Ascending aorta (tissue), 2 donors: ENCODE results near the gene EIF5AL1. TPM values are rescaled to one million over a fixed set of nuclear protein-coding genes. Genes with fewer than 3 reads are reported as not detected.
"Not testable (repeated sequence)": the region's sequence is repeated elsewhere in the genome, so short reads cannot be mapped to it uniquely, and the experiment has no call there.

Experiments
- DNase-seq, 2 donors: peaks; one replicate each; pipeline ENCODE4 v3.0.0-alpha.2; 2019; ENCODE audit warnings: low spot score in 2 of 2
- H3K27ac ChIP-seq, 2 donors: fragments of 200-600 bp; sonication (generic); one replicate each; pipeline ENCODE4 v1.5.1; 2016 to 2017; ENCODE audit warnings: mild to moderate bottlenecking in 1 of 2
- H3K27me3 ChIP-seq: fragments of 200-600 bp; sonication (generic); one replicate; pipeline ENCODE4 v1.5.1; 2017
- H3K36me3 ChIP-seq, 2 donors: fragments of 200-600 bp; sonication (generic); one replicate each; pipeline ENCODE4 v1.5.1; 2016
- H3K4me1 ChIP-seq, 2 donors: fragments of 200-600 bp; sonication (generic); one replicate each; pipeline ENCODE4 v1.5.1; 2016 to 2017; ENCODE audit warnings: mild to moderate bottlenecking in 1 of 2
- H3K4me3 ChIP-seq, 2 donors: fragments of 200-600 bp; sonication (generic); one replicate each; pipeline ENCODE4 v1.5.1; 2016 to 2017; ENCODE audit warnings: mild to moderate bottlenecking in 1 of 2
- H3K9me3 ChIP-seq, 2 donors: fragments of 200-600 bp; sonication (generic); one replicate each; pipeline ENCODE4 v1.5.1; 2016
- intact Hi-C: fragments of 100-400 bp; cut with DNase I; formaldehyde crosslinking; loops from one replicate; pipeline ENCODE4 v1.15.1; 2023
- total RNA-seq: library from RNA; depleted of rRNA; stranded (reverse); fragments of >200 nt; gene quantifications from one replicate; pipeline ENCODE4 v1.1.0, GENCODE V29; 2016
- TF ChIP-seq, protein P1 (sequence below), 3 experiments: fragments of 200-600 bp in 2 of 3; fragments of 450-650 bp in 1 of 3; sonication (generic) in 2 of 3; IDR thresholded peaks; one replicate each; pipeline ENCODE4 v1.5.1; 2016 to 2019; ENCODE audit warnings: antibody characterized with exemption in 3 of 3, mild to moderate bottlenecking in 1 of 3, moderate library complexity in 1 of 3

The EIF5AL1 gene
- total RNA-seq, 1 donor from 2014 or later, result 0.21 TPM

DNA sequence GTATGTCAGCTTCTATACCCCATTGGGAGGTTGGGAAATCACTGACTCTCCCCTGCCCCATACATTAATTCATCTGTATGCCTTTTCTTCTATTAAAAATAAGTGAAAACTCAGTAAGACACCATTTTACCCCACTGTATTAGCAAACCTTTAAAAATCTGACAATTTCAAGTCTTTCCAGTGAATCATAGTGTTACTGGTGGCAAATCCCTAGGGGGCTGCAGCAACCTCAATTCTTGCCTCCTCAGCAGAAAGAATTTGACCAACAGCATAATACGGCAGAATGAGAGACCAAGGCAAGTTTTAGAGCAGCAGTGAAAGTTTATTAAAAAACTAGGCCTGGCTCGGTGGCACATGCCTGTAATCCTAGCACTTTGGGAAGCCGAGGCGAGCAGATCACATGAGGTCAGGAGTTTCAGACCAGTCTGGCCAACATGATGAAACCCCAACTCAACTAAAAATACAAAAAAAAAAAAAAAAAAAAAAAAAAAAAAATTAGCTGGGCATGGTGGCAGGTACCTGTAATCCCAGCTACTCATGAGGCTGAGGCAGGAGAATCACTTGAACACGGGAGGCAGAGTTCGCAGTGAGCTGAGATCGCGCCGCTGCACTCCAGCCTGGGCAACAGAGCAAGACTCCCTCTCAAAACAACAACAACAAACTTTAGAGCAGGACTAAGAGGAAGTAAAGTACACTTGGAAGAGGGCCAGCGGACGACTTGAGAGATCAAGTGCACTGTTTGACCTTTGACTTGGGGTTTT lies 21.0 kb downstream of the EIF5AL1 start:
- intact Hi-C loops, H3K4me3 ChIP-seq, H3K27me3 ChIP-seq, H3K27ac ChIP-seq, DNase-seq, H3K36me3 ChIP-seq, H3K9me3 ChIP-seq, H3K4me1 ChIP-seq: not testable (repeated sequence)

DNA sequence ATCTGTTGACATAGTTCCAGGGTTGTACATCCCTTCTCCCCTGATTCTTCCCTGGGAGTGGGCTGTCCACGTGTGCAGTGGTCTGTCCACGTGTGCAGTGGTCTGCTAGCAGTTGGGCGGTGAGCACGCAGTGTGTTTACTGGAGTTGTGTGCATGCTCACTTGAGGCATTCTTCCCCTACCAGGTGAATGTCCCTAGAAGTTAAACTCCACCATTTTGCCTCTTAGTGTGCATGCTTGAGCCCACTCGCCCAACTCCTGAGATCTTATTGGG lies 21.5 kb downstream of the EIF5AL1 start:
- DNase-seq, intact Hi-C loops, H3K9me3 ChIP-seq, H3K27ac ChIP-seq, H3K4me3 ChIP-seq, H3K36me3 ChIP-seq, H3K4me1 ChIP-seq, H3K27me3 ChIP-seq: not testable (repeated sequence)

- H3K27ac ChIP-seq, H3K27me3 ChIP-seq, H3K4me3 ChIP-seq, H3K36me3 ChIP-seq, DNase-seq, intact Hi-C loops, H3K4me1 ChIP-seq, H3K9me3 ChIP-seq: not testable (repeated sequence)
Measured at GRCh38 chr10:79538311-79538710, 26.0 kb downstream of the EIF5AL1 start.

DNA sequence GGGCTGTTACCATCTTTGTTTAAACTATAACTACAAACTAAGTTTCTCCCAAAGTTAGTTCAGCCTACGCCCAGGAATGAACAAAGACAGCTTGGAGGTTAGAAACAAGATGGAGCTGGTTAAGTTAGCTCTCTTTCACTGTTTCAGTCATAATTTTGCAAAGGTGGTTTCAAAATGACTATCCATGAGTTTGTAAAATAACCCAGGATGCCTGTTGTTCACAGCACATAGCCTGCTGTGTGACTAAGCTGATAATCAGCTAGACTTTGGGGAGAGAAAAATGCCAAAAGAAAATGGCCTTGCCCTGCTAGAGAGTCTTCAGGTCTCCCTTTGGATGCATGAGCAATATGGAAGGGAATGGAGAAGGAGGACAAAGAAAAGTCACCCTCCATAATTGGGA lies 28.6 kb downstream of the EIF5AL1 start:
- H3K9me3 ChIP-seq, H3K4me1 ChIP-seq, H3K36me3 ChIP-seq, H3K4me3 ChIP-seq, H3K27me3 ChIP-seq, DNase-seq, intact Hi-C loops, H3K27ac ChIP-seq: not testable (repeated sequence)

- Histone ChIP-seq H3K27ac (no peak overlapping the region), H3K4me1 (no peaks in the 10 kb centered on the region), H3K27me3 (no peaks in the 10 kb centered on the region), H3K36me3 (no peaks in the 10 kb centered on the region), H3K9me3 (no peaks in the 10 kb centered on the region), H3K4me3 (no peak overlapping the region)
- intact Hi-C loops, result no loop called here
- TF ChIP-seq, protein P1, sequence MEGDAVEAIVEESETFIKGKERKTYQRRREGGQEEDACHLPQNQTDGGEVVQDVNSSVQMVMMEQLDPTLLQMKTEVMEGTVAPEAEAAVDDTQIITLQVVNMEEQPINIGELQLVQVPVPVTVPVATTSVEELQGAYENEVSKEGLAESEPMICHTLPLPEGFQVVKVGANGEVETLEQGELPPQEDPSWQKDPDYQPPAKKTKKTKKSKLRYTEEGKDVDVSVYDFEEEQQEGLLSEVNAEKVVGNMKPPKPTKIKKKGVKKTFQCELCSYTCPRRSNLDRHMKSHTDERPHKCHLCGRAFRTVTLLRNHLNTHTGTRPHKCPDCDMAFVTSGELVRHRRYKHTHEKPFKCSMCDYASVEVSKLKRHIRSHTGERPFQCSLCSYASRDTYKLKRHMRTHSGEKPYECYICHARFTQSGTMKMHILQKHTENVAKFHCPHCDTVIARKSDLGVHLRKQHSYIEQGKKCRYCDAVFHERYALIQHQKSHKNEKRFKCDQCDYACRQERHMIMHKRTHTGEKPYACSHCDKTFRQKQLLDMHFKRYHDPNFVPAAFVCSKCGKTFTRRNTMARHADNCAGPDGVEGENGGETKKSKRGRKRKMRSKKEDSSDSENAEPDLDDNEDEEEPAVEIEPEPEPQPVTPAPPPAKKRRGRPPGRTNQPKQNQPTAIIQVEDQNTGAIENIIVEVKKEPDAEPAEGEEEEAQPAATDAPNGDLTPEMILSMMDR (IDR thresholded peaks at IDR 0.05), result no peak
- no peak for DNase-seq
Measured at GRCh38 chr10:79542626-79543025, 30.3 kb downstream of the EIF5AL1 start.

DNA sequence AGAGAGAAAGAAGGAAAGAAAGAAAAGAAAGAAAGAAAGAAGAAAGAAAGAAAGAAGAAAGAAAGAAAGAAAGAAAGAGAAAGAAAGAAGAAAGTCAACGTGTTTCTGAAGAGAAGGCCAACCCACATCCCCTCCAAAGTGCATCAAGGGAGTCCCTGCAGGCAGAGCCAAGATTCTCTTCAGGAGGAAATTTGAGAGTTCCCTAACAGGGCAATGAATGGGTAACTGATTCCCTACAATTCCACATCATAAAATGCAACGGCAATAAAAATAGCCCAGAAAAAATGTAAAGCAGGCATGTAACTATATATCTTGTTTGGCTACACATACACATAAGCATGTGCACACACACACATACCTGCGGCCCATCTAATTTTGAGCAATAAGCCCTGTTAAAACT lies 32.1 kb downstream of the EIF5AL1 start:
- intact Hi-C loops, H3K9me3 ChIP-seq, H3K27ac ChIP-seq, DNase-seq, H3K4me1 ChIP-seq, H3K27me3 ChIP-seq, H3K4me3 ChIP-seq, H3K36me3 ChIP-seq: not testable (repeated sequence)

GRCh38 chr10:79544926-79545659 lies 32.8 kb downstream of the EIF5AL1 start:
- DNase-seq, H3K9me3 ChIP-seq, intact Hi-C loops, H3K27me3 ChIP-seq, H3K4me3 ChIP-seq, H3K27ac ChIP-seq, H3K4me1 ChIP-seq, H3K36me3 ChIP-seq: not testable (repeated sequence)

DNA sequence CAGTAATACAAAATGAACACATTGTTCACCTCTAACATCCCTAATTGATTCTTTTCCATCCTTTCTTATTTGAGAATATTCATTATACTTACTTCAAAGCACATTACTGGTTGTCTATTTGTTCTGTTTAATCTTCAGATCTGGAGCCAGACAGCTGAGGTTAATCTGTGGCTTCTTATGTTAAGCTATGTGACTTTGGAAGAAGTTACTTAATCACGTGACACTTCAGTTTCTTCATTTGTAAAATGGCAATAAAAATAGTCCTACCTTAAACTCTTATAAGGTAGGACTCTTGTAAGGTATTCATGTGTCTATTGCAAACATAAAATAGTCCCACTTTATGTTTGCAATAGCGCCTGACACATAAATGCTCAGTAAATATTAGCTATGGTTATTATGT lies 34.8 kb downstream of the EIF5AL1 start:
- H3K9me3 ChIP-seq, H3K27ac ChIP-seq, DNase-seq, H3K27me3 ChIP-seq, intact Hi-C loops, H3K4me1 ChIP-seq, H3K36me3 ChIP-seq, H3K4me3 ChIP-seq: not testable (repeated sequence)

- Histone ChIP-seq H3K4me3 (no peak overlapping the region), H3K9me3 (no peaks in the 10 kb centered on the region), H3K36me3 (no peaks in the 10 kb centered on the region), H3K27me3 (no peaks in the 10 kb centered on the region), H3K27ac (no peak overlapping the region), H3K4me1 (no peaks in the 10 kb centered on the region)
- TF ChIP-seq, protein P1 (IDR thresholded peaks at IDR 0.05), result no peak
- no peak for DNase-seq
- intact Hi-C loops, result no loop called here
Measured at GRCh38 chr10:79547973-79548372, 35.6 kb downstream of the EIF5AL1 start.
